CD8-positive, alpha-beta memory T cell (primary cell): ENCODE data around the gene FHIT. TPM values are rescaled to one million over a fixed set of nuclear protein-coding genes. Genes with fewer than 3 reads are reported as not detected.

Experiments
- CTCF ChIA-PET: fragments of 350-600 bp; sonication (Branson Sonifier 250); formaldehyde crosslinking; loops from one replicate; lab custom pipeline; 2021; ENCODE audit warnings: antibody characterized with exemption; lab: Charles Lee
- POLR2A ChIA-PET: fragments of 350-600 bp; sonication (Branson Sonifier 250); formaldehyde crosslinking; loops from one replicate; lab custom pipeline; 2021; ENCODE audit warnings: antibody characterized with exemption; lab: Charles Lee
- DNase-seq, 5 donors: peaks; one replicate each; pipeline versions ENCODE4 v3.0.0 to v3.0.0-alpha.2; 2020 to 2022; ENCODE audit warnings: mixed read lengths in 1 of 5
- H3K27ac ChIP-seq: one replicate; pipeline ENCODE4 v1.7.0; 2013; ENCODE audit warnings: low read depth, mild to moderate bottlenecking, low read length, moderate library complexity
- H3K27me3 ChIP-seq: 2 replicates; pipeline ENCODE4 v1.7.0; 2013; ENCODE audit warnings: low read length, mild to moderate bottlenecking; ENCODE audit not compliant: insufficient read depth, poor library complexity, severe bottlenecking
- H3K36me3 ChIP-seq: 2 replicates; pipeline ENCODE4 v1.7.0; 2013; ENCODE audit warnings: mild to moderate bottlenecking, low read length, moderate library complexity; ENCODE audit not compliant: insufficient read depth
- H3K4me1 ChIP-seq: 2 replicates; pipeline ENCODE4 v1.7.0; 2013; ENCODE audit warnings: mild to moderate bottlenecking, low read length, moderate library complexity; ENCODE audit not compliant: insufficient read depth
- H3K4me3 ChIP-seq: 2 replicates; pipeline ENCODE4 v1.7.0; 2013; ENCODE audit warnings: mild to moderate bottlenecking, low read length
- H3K9me3 ChIP-seq: 2 replicates; pipeline ENCODE4 v1.7.0; 2013; ENCODE audit warnings: mild to moderate bottlenecking, low read length
- H3K27ac Mint-ChIP-seq, 8 donors: one replicate each; pipeline ENCODE4 v1.8.0; 2020 to 2021; ENCODE audit warnings: mixed read lengths in 8 of 8, mild to moderate bottlenecking in 6 of 8, inconsistent platforms in 3 of 8, moderate library complexity in 3 of 8
- H3K27me3 Mint-ChIP-seq, 2 donors: one replicate each; pipeline ENCODE4 v1.8.0; 2020 to 2021; ENCODE audit warnings: mixed read lengths in 2 of 2, mild to moderate bottlenecking in 1 of 2, moderate library complexity in 1 of 2
- H3K36me3 Mint-ChIP-seq, 3 donors: one replicate each; pipeline ENCODE4 v1.8.0; 2020 to 2021; ENCODE audit warnings: mixed read lengths in 3 of 3, inconsistent platforms in 1 of 3, mild to moderate bottlenecking in 1 of 3
- H3K4me1 Mint-ChIP-seq, 3 donors: one replicate each; pipeline ENCODE4 v1.8.0; 2020 to 2021; ENCODE audit warnings: mixed read lengths in 3 of 3, inconsistent platforms in 1 of 3, mild to moderate bottlenecking in 1 of 3
- H3K4me3 Mint-ChIP-seq, 7 donors: one replicate each; pipeline ENCODE4 v1.8.0; 2020 to 2021; ENCODE audit warnings: mixed read lengths in 7 of 7, mild to moderate bottlenecking in 6 of 7, moderate library complexity in 4 of 7, inconsistent platforms in 2 of 7
- H3K9me3 Mint-ChIP-seq, 5 donors: one replicate each; pipeline ENCODE4 v1.8.0; 2020 to 2022; ENCODE audit warnings: mixed read lengths in 5 of 5, mild to moderate bottlenecking in 3 of 5, moderate library complexity in 2 of 5, inconsistent platforms in 1 of 5
- polyA plus RNA-seq: library from polyadenylated mRNA; unstranded; fragments of 300-500 nt; fragmentation: Illumina TruSeq; gene quantifications from one replicate; pipeline ENCODE4 v1.2.3, GENCODE V29; 2021
- total RNA-seq, 2 experiments: library from RNA; stranded (reverse); gene quantifications; one replicate each; pipeline ENCODE4 v1.2.3, GENCODE V29; 2021

FHIT gene
- total RNA-seq = 1 to 10 TPM; 4.1 to 4.2 TPM
- polyA plus RNA-seq = 7.4 TPM

DNA sequence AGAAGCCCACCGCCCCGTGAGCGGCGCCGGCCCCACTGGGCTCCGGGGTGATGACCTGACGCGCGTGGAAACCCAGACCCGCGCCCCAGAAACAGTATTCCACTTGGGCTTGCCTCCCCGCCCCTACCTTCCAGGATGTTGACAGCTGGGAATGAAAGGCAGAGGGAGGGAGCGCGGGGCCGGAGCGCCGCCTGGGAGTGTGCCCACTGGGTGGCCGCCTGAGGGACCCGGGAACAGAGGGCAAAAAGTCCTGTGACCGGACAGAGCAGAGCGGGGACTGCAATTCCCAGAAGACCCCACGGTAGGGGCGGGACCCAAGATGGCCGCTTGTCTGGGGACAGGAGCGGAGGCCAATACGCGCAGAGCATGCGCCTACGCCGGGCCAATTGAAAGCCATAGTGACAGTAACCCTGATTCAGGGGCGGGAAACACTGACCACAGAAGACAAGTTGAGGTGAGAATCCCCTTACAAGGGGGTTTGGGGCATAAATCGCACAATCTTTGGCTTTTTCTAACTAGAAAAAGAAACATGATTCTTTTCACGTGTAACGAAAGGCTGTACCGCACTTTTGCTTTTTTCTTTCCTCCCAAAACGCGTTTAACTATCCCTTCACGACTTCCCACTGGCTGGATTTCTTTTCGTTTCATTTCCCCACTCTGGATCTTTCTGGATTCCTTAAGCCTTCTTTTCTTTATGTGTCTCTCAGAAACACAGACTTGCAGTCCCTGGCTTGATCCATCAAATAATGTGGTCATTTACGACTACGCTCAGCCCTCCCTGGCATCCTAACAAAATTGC, at the start of gene FHIT:
FHIT (minus strand) TSS at position 279 of the 799 bp plus-strand sequence.
- H3K9me3 Mint-ChIP-seq = no peaks in the 10 kb centered on the region

GRCh38 chr3:61300786-61301185, 49.5 kb upstream of the FHIT start:
- no peak overlapping the region for H3K27ac Mint-ChIP-seq
- Histone ChIP-seq H3K4me1 (no peaks in the 10 kb centered on the region), H3K4me3 (no peak overlapping the region), H3K9me3 (no peaks in the 10 kb centered on the region), H3K36me3 (no peaks in the 10 kb centered on the region), H3K27ac (no peak overlapping the region), H3K27me3 (no peaks in the 10 kb centered on the region)
- no peaks in the 10 kb centered on the region for H3K36me3 Mint-ChIP-seq
- CTCF ChIA-PET = no interaction called here
- H3K4me1 Mint-ChIP-seq = no peaks in the 10 kb centered on the region
- H3K4me3 Mint-ChIP-seq = no peak overlapping the region
- peaks cover 0 to 4% of the 10 kb centered on the region in 2 donors for H3K27me3 Mint-ChIP-seq
- peaks cover 0 to 2% (median 0%) of the 10 kb centered on the region in 5 donors for H3K9me3 Mint-ChIP-seq
- POLR2A ChIA-PET = no interaction called here
- no peak for DNase-seq

More for the DNA sequence above, at the start of gene FHIT:
- Mint-ChIP-seq H3K4me3 (peak within 1 kb of the TSS; percentile 87 to 92 (median 90)), H3K36me3 (peaks cover 0 to 4% (median 3%) of the 10 kb centered on the region in 3 donors), H3K4me1 (peaks cover 21 to 28% (median 22%) of the 10 kb centered on the region in 3 donors), H3K27ac (peak within 1 kb of the TSS; percentile 59 to 91 (median 85)), H3K27me3 (peaks cover 12 to 19% of the 10 kb centered on the region in 2 donors)
- CTCF ChIA-PET = no interaction called here
- peak; percentile 70 to 91 (median 83) for DNase-seq
- no peaks in the 10 kb centered on the region for H3K36me3 ChIP-seq
- no peaks in the 10 kb centered on the region for H3K9me3 ChIP-seq
- H3K4me1 ChIP-seq = peaks cover 16% of the 10 kb centered on the region
- POLR2A ChIA-PET = no interaction called here
- H3K27me3 ChIP-seq = no peaks in the 10 kb centered on the region
- H3K27ac ChIP-seq = peak within 1 kb of the TSS; percentile 47
- H3K4me3 ChIP-seq = peak within 1 kb of the TSS; percentile 84

DNA sequence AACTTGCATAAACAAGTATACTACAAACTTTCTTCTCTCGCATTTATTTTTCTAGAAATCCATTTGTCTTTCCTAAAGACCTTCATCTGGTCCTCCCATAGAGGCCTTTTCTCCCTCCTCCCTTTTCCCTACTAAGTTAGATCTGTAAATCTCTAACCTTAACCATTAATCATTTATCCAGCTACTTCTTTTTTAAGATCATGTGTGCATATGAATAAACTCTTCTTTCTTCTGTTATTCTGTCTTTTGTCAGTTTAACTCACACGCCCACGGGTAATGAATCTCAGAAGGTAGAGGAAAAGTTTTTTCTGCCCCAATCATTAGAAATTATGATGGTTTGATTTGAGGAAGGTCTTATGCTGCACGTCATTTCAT, 48.7 kb upstream of the FHIT start:
- H3K27ac Mint-ChIP-seq = no peak overlapping the region
- no peaks in the 10 kb centered on the region for H3K4me1 ChIP-seq
- no peaks in the 10 kb centered on the region for H3K27me3 ChIP-seq
- H3K36me3 ChIP-seq = no peaks in the 10 kb centered on the region
- ChIA-PET CTCF (no interaction called here), POLR2A (no interaction called here)
- H3K4me1 Mint-ChIP-seq = no peaks in the 10 kb centered on the region
- no peaks in the 10 kb centered on the region for H3K9me3 ChIP-seq
- no peaks in the 10 kb centered on the region for H3K9me3 Mint-ChIP-seq
- DNase-seq = no peak
- H3K27me3 Mint-ChIP-seq = peaks cover 0 to 4% of the 10 kb centered on the region in 2 donors
- H3K27ac ChIP-seq = no peak overlapping the region
- no peaks in the 10 kb centered on the region for H3K36me3 Mint-ChIP-seq
- no peak overlapping the region for H3K4me3 Mint-ChIP-seq
- no peak overlapping the region for H3K4me3 ChIP-seq

GRCh38 chr3:61299343-61300005, 48.2 kb upstream of the FHIT start:
- no peaks in the 10 kb centered on the region for H3K4me1 ChIP-seq
- no peaks in the 10 kb centered on the region for H3K9me3 ChIP-seq
- DNase-seq = no peak
- ChIA-PET POLR2A (no interaction called here), CTCF (no interaction called here)
- peaks cover 0 to 4% of the 10 kb centered on the region in 2 donors for H3K27me3 Mint-ChIP-seq
- no peak overlapping the region for H3K27ac ChIP-seq
- H3K9me3 Mint-ChIP-seq = no peaks in the 10 kb centered on the region
- no peak overlapping the region for H3K27ac Mint-ChIP-seq
- no peak overlapping the region for H3K4me3 Mint-ChIP-seq
- no peaks in the 10 kb centered on the region for H3K4me1 Mint-ChIP-seq
- H3K4me3 ChIP-seq = no peak overlapping the region
- H3K27me3 ChIP-seq = no peaks in the 10 kb centered on the region
- no peaks in the 10 kb centered on the region for H3K36me3 ChIP-seq
- no peaks in the 10 kb centered on the region for H3K36me3 Mint-ChIP-seq

- peaks cover 0 to 4% of the 10 kb centered on the region in 2 donors for H3K27me3 Mint-ChIP-seq
- no peak for DNase-seq
- H3K4me3 Mint-ChIP-seq = no peak overlapping the region
- Histone ChIP-seq H3K4me3 (no peak overlapping the region), H3K4me1 (no peaks in the 10 kb centered on the region), H3K36me3 (no peaks in the 10 kb centered on the region), H3K27me3 (no peaks in the 10 kb centered on the region), H3K27ac (no peak overlapping the region), H3K9me3 (no peaks in the 10 kb centered on the region)
- no peaks in the 10 kb centered on the region for H3K9me3 Mint-ChIP-seq
- CTCF ChIA-PET = no interaction called here
- no peaks in the 10 kb centered on the region for H3K4me1 Mint-ChIP-seq
- no peak overlapping the region for H3K27ac Mint-ChIP-seq
- POLR2A ChIA-PET = no interaction called here
- H3K36me3 Mint-ChIP-seq = no peaks in the 10 kb centered on the region
These were observed 46.6 kb upstream of the FHIT start for GRCh38 chr3:61297821-61298220.

DNA sequence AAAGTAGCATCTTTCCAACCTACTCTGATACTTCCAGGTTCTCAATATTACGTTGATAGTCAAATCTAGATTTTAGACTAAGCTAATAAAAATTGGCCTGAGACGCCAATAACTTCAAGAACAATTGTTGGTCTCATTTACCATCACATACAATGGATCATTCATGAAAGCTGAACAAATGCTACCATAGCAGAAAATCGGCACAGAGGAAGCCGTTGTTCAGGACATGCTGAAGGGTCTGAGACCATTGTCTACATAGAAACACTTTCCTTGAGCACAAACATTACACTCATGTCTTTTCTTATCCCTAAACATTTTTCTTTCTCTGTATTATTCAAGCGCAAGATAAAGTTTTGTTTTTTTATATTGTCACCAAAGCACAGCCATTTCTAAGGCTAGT, 37.2 kb upstream of the FHIT start:
- Histone ChIP-seq H3K4me1 (no peaks in the 10 kb centered on the region), H3K27me3 (no peaks in the 10 kb centered on the region), H3K27ac (no peak overlapping the region), H3K36me3 (no peaks in the 10 kb centered on the region), H3K4me3 (no peak overlapping the region), H3K9me3 (no peaks in the 10 kb centered on the region)
- H3K4me3 Mint-ChIP-seq = no peak overlapping the region
- no peaks in the 10 kb centered on the region for H3K36me3 Mint-ChIP-seq
- H3K27me3 Mint-ChIP-seq = no peaks in the 10 kb centered on the region
- H3K27ac Mint-ChIP-seq = no peak overlapping the region
- H3K4me1 Mint-ChIP-seq = no peaks in the 10 kb centered on the region
- DNase-seq = no peak
- POLR2A ChIA-PET = no interaction called here
- H3K9me3 Mint-ChIP-seq = no peaks in the 10 kb centered on the region
- CTCF ChIA-PET = no interaction called here

- H3K4me3 ChIP-seq = no peak overlapping the region
These were observed 32.6 kb upstream of the FHIT start for GRCh38 chr3:61283876-61284275.

GRCh38 chr3:61278713-61279112, 27.5 kb upstream of the FHIT start:
- DNase-seq = no peak
- ChIA-PET POLR2A (no interaction called here), CTCF (no interaction called here)
- H3K9me3 Mint-ChIP-seq = peaks cover 0 to 2% (median 0%) of the 10 kb centered on the region in 5 donors
- H3K4me3 ChIP-seq = no peak overlapping the region
- H3K36me3 ChIP-seq = no peaks in the 10 kb centered on the region
- H3K27me3 ChIP-seq = no peaks in the 10 kb centered on the region
- no peak overlapping the region for H3K27ac ChIP-seq
- peaks cover 6 to 30% of the 10 kb centered on the region in 2 donors for H3K27me3 Mint-ChIP-seq
- no peaks in the 10 kb centered on the region for H3K36me3 Mint-ChIP-seq
- no peaks in the 10 kb centered on the region for H3K4me1 ChIP-seq
- H3K4me1 Mint-ChIP-seq = no peaks in the 10 kb centered on the region
- no peak overlapping the region for H3K4me3 Mint-ChIP-seq
- H3K9me3 ChIP-seq = no peaks in the 10 kb centered on the region
- no peak overlapping the region for H3K27ac Mint-ChIP-seq

More at GRCh38 chr3:61283876-61284275, 32.6 kb upstream of the FHIT start:
- H3K36me3 ChIP-seq = no peaks in the 10 kb centered on the region
- DNase-seq = no peak
- no peak overlapping the region for H3K27ac ChIP-seq
- CTCF ChIA-PET = no interaction called here
- H3K4me1 ChIP-seq = no peaks in the 10 kb centered on the region
- Mint-ChIP-seq H3K4me3 (no peak overlapping the region), H3K36me3 (no peaks in the 10 kb centered on the region), H3K4me1 (no peaks in the 10 kb centered on the region), H3K27me3 (no peaks in the 10 kb centered on the region), H3K27ac (no peak overlapping the region), H3K9me3 (peaks cover 0 to 2% (median 0%) of the 10 kb centered on the region in 5 donors)
- POLR2A ChIA-PET = no interaction called here
- no peaks in the 10 kb centered on the region for H3K9me3 ChIP-seq
- H3K27me3 ChIP-seq = no peaks in the 10 kb centered on the region
